ENCODE results near the gene CRHR1.

Gene CRHR1

GRCh38 chr17:45771271-45771959 lies 12.7 kb upstream of the CRHR1 start:
- no peak overlapping the region for H3K4me3 Mint-ChIP-seq
- no peak overlapping the region for H3K27ac Mint-ChIP-seq
- ATAC-seq (replicated peaks) (no peak), DNase-seq (no peak)
- peaks cover 56 to 63% of the 10 kb centered on the region in 2 donors for H3K27me3 Mint-ChIP-seq
- H3K36me3 Mint-ChIP-seq, result peaks cover 3 to 4% of the 10 kb centered on the region in 2 donors
- peaks cover 3 to 5% of the 10 kb centered on the region in 2 donors for H3K9me3 Mint-ChIP-seq
- H3K4me1 Mint-ChIP-seq, result no peaks in the 10 kb centered on the region

DNA sequence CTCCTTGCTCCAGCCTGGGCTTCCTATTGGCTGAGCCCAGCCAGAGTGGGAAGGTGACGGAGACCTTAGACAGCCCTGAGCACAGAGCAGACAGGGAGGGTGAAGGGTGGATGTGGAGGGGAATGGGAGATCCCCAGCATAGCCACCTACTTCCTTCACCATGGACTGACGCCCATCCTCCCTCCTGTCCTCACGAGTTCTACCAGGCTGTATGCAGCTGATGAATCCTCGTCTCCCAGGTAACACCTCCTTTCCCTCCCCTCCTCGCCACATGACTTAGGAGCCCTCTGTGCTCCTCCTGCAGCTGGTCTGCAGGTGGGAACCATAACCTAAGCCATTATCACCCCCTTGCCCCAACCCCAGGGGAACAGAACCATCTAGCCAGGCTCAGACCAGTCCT lies 9.0 kb upstream of the CRHR1 start:
- DNase-seq, result no peak
- Mint-ChIP-seq H3K4me3 (no peak overlapping the region), H3K27me3 (peaks cover 48 to 60% of the 10 kb centered on the region in 2 donors), H3K4me1 (no peaks in the 10 kb centered on the region), H3K27ac (no peak overlapping the region), H3K9me3 (peaks cover 3 to 5% of the 10 kb centered on the region in 2 donors), H3K36me3 (peaks cover 3 to 4% of the 10 kb centered on the region in 2 donors)
- no peak for ATAC-seq (replicated peaks)

GRCh38 chr17:45775576-45776011 lies 8.5 kb upstream of the CRHR1 start:
- H3K4me3 Mint-ChIP-seq, result no peak overlapping the region
- H3K9me3 Mint-ChIP-seq, result peaks cover 3 to 5% of the 10 kb centered on the region in 2 donors
- H3K27ac Mint-ChIP-seq, result no peak overlapping the region
- ATAC-seq (replicated peaks) (no peak), DNase-seq (no peak)
- H3K36me3 Mint-ChIP-seq, result peaks cover 3 to 4% of the 10 kb centered on the region in 2 donors
- H3K27me3 Mint-ChIP-seq, result peaks cover 48 to 60% of the 10 kb centered on the region in 2 donors
- no peaks in the 10 kb centered on the region for H3K4me1 Mint-ChIP-seq

- peaks cover 55 to 61% of the 10 kb centered on the region in 2 donors for H3K27me3 Mint-ChIP-seq
- peaks cover 3 to 4% of the 10 kb centered on the region in 2 donors for H3K36me3 Mint-ChIP-seq
- H3K4me1 Mint-ChIP-seq, result no peaks in the 10 kb centered on the region
- no peak overlapping the region for H3K4me3 Mint-ChIP-seq
- no peak for DNase-seq
- no peak overlapping the region for H3K27ac Mint-ChIP-seq
- H3K9me3 Mint-ChIP-seq, result peaks cover 3 to 5% of the 10 kb centered on the region in 2 donors
- ATAC-seq (replicated peaks), result no peak
Measured at GRCh38 chr17:45776896-45777295, 7.2 kb upstream of the CRHR1 start.

- H3K4me1 Mint-ChIP-seq, result no peaks in the 10 kb centered on the region
- peaks cover 3 to 4% of the 10 kb centered on the region in 2 donors for H3K36me3 Mint-ChIP-seq
- H3K9me3 Mint-ChIP-seq, result peaks cover 3 to 5% of the 10 kb centered on the region in 2 donors
- DNase-seq, result no peak
- no peak for ATAC-seq (replicated peaks)
- peaks cover 59 to 66% of the 10 kb centered on the region in 2 donors for H3K27me3 Mint-ChIP-seq
- no peak overlapping the region for H3K4me3 Mint-ChIP-seq
- H3K27ac Mint-ChIP-seq, result no peak overlapping the region
Measured at GRCh38 chr17:45777388-45777787, 6.7 kb upstream of the CRHR1 start.

GRCh38 chr17:45780921-45781320 lies 3.2 kb upstream of the CRHR1 start:
- ATAC-seq (replicated peaks) (no peak), DNase-seq (no peak)
- Mint-ChIP-seq H3K4me3 (no peak overlapping the region), H3K4me1 (peaks cover 4 to 18% of the 10 kb centered on the region in 2 donors), H3K9me3 (no peaks in the 10 kb centered on the region), H3K36me3 (no peaks in the 10 kb centered on the region), H3K27me3 (peaks cover 64 to 75% of the 10 kb centered on the region in 2 donors), H3K27ac (no peak overlapping the region)

GRCh38 chr17:45782889-45783592 lies 1.1 kb upstream of the CRHR1 start:
- Mint-ChIP-seq H3K4me3 (peak overlapping the region; percentile 78 to 79), H3K36me3 (no peaks in the 10 kb centered on the region), H3K27ac (peak overlapping the region; percentile 61), H3K27me3 (peaks cover 73 to 91% of the 10 kb centered on the region in 2 donors), H3K9me3 (no peaks in the 10 kb centered on the region), H3K4me1 (peaks cover 4 to 18% of the 10 kb centered on the region in 2 donors)
- DNase-seq, result no peak
- ATAC-seq (replicated peaks), result peak; percentile 68 to 70

DNA sequence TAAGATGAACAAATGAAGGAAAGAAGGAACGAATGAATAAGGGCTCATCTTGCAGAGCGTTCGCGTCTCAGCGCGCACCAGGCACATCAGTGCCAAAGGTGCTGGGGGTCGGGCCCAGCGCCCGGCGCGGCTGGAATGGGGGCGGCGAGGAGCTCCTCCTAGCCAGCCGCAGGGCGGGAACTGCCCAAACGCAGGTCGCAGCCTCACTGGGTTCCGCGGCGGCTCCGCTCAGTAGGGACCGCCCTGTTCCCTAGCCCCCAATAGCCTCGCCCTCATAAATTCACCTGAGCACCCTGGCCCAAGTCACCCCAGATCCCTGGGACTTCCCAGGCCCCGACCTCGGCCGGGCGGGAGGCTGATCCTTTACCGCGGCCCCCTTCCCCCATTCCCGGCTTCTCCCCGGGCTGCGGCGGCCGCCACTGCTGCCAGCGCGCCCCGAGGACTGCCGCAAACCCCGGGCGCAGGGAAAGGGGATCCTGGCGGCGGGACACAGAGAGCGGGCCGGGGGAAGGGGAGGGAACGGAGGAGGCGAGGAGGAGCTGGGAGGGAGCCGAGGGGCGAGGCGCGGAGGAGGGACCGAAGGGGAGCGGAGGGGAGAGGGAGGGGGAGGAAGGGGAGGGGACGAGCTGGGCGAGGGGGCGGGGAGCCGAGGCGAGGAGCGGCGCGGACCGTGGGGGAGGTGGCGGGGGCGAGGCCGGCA lies 377 bp upstream of the CRHR1 start:
- Mint-ChIP-seq H3K27me3 (peaks cover 68 to 89% of the 10 kb centered on the region in 2 donors), H3K4me3 (peak overlapping the region; percentile 78 to 79), H3K4me1 (peaks cover 4 to 18% of the 10 kb centered on the region in 2 donors), H3K9me3 (no peaks in the 10 kb centered on the region), H3K36me3 (no peaks in the 10 kb centered on the region), H3K27ac (peak overlapping the region; percentile 61)
- ATAC-seq (replicated peaks) (peak; percentile 28 to 35), DNase-seq (no peak)

- Mint-ChIP-seq H3K36me3 (no peaks in the 10 kb centered on the region), H3K27ac (no peak overlapping the region), H3K27me3 (peaks cover 72 to 91% of the 10 kb centered on the region in 2 donors), H3K9me3 (no peaks in the 10 kb centered on the region), H3K4me1 (peaks cover 8 to 22% of the 10 kb centered on the region in 2 donors), H3K4me3 (peak overlapping the region; percentile 77 to 81)
- DNase-seq (peak; percentile 16), ATAC-seq (replicated peaks) (peak; percentile 54 to 55)
Measured at GRCh38 chr17:45784741-45785479, 790 bp downstream of the CRHR1 start.

DNA sequence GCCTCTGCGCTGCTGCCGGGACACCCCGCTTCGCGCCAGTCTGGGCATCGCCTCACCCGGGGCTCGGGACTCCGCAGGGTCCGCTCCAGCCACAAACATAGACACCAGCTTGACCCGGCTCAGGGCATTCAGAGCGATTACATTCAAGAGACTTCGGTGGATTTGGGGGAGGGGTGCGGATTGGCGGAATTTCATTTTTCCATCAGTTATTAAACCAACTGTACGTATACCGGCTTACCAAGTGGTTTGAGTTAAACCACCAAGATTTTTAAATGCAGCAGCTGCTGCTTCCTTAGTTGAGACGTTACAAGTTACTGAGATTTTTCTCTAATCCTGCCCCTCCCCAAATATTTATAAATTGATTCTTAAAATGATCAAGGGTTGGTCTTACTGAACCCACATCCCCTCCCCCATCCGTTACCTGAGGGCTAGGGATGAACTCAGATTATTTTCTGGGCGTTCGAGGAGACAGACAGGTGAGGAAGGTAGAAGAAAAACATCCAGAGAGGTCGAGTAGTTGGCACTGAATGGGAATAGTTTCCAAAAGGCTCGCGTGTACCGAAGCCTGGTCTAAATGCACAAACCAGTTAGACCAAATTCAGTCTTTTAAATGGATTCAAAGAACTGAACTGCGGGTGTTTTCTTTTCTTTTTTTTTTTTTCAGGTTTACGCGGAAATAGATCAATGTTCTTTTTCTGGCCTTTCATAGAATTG lies 1.5 kb downstream of the CRHR1 start:
- Mint-ChIP-seq H3K4me1 (peaks cover 9 to 25% of the 10 kb centered on the region in 2 donors), H3K9me3 (no peaks in the 10 kb centered on the region), H3K27me3 (peaks cover 70 to 89% of the 10 kb centered on the region in 2 donors), H3K4me3 (peak overlapping the region in 1 of 2 donors; percentile 77), H3K36me3 (no peaks in the 10 kb centered on the region), H3K27ac (no peak overlapping the region)
- no peak for ATAC-seq (replicated peaks)
- no peak for DNase-seq

- ATAC-seq (replicated peaks), result no peak
- Mint-ChIP-seq H3K9me3 (no peaks in the 10 kb centered on the region), H3K27ac (no peak overlapping the region), H3K27me3 (peaks cover 69 to 89% of the 10 kb centered on the region in 2 donors), H3K4me1 (peaks cover 9 to 25% of the 10 kb centered on the region in 2 donors), H3K36me3 (no peaks in the 10 kb centered on the region), H3K4me3 (no peak overlapping the region)
- no peak for DNase-seq
Measured at GRCh38 chr17:45786349-45786748, 2.2 kb downstream of the CRHR1 start.

- Mint-ChIP-seq H3K36me3 (no peaks in the 10 kb centered on the region), H3K4me3 (no peak overlapping the region), H3K4me1 (peaks cover 9 to 25% of the 10 kb centered on the region in 2 donors), H3K27ac (no peak overlapping the region), H3K27me3 (peaks cover 70 to 89% of the 10 kb centered on the region in 2 donors), H3K9me3 (no peaks in the 10 kb centered on the region)
- DNase-seq, result no peak
- no peak for ATAC-seq (replicated peaks)
Measured at GRCh38 chr17:45787044-45787443, 2.9 kb downstream of the CRHR1 start.

DNA sequence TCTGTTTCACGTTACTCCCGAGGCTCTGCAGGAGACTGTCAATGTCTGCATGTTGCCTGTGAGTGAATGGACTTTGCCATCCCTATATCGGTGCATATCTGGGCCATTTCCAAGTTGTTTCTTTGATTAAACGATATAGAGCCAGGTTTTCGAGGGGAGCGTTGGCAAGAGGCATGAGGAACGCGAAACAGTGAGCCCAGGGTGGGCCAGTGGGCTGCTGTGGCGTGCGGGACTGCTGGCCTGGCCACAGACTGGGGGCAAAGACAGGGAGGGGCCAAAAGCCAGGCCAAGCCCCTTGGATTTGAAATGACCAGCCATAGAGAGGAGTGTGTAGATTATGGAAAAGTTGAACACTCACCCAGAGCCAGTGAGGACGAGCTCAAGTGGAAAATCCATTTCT lies 3.5 kb downstream of the CRHR1 start:
- H3K27me3 Mint-ChIP-seq, result peaks cover 70 to 89% of the 10 kb centered on the region in 2 donors
- DNase-seq, result no peak
- H3K27ac Mint-ChIP-seq, result no peak overlapping the region
- H3K4me1 Mint-ChIP-seq, result peaks cover 11 to 25% of the 10 kb centered on the region in 2 donors
- H3K36me3 Mint-ChIP-seq, result no peaks in the 10 kb centered on the region
- no peak for ATAC-seq (replicated peaks)
- no peak overlapping the region for H3K4me3 Mint-ChIP-seq
- no peaks in the 10 kb centered on the region for H3K9me3 Mint-ChIP-seq
